Amygdala (tissue), 56 donors: ENCODE measurements around the gene GPRC5D.

Experiments
- DNase-seq, 56 donors: peaks; one replicate each; lab custom pipeline; 2025; lab: John Stamatoyannopoulos, UW

The GPRC5D gene

DNA sequence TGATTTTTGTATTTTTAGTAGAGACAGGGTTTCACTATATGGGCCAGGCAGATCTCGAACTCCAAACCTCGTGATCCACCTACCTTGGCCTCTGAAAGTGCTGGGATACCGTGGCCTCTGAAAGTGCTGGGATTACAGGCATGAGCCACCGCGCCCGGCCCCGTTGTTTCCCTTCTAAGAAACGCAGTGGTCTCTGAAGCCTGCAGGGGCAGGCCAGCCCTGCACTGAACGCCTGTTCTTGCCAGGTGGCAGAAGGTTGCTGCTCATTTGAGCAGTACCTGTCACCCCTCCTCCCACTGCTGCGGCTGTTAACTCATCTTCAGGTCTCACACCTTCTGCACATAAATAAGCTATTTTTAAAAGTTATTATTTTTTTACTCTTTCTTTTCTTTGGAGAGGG lies 36.3 kb downstream of the GPRC5D start:
- DNase-seq: no peak

DNA sequence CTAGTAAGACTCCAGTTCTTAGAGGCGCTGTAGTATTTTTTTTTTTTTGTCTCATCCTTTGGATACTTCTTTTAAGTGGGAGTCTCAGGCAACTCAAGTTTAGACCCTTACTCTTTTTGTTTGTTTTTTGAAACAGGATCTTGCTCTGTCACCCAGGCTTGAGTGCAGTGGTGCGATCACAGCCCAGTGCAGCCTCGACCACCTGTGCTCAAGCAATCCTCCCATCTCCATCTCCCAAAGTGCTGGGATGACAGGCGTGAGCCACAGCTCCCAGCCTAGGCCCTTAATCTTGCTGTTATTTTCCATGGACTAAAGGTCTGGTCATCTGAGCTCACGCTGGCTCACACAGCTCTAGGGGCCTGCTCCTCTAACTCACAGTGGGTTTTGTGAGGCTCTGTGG lies 39.3 kb downstream of the GPRC5D start:
- no peak for DNase-seq

GRCh38 chr12:12909995-12910420 lies 42.0 kb downstream of the GPRC5D start:
- DNase-seq: no peak

- DNase-seq: no peak
Observed at GRCh38 chr12:12909228-12909994, 42.6 kb downstream of the GPRC5D start.

- no peak for DNase-seq
Observed at GRCh38 chr12:12908711-12909110, 43.3 kb downstream of the GPRC5D start.

DNA sequence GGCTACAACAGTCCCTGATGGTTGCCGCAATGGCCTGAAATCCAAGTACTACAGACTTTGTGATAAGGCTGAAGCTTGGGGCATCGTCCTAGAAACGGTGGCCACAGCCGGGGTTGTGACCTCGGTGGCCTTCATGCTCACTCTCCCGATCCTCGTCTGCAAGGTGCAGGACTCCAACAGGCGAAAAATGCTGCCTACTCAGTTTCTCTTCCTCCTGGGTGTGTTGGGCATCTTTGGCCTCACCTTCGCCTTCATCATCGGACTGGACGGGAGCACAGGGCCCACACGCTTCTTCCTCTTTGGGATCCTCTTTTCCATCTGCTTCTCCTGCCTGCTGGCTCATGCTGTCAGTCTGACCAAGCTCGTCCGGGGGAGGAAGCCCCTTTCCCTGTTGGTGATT lies 43.7 kb downstream of the GPRC5D start:
- no peak for DNase-seq

GRCh38 chr12:12907552-12907951 lies 44.4 kb downstream of the GPRC5D start:
- DNase-seq: no peak

- DNase-seq: no peak
Observed at GRCh38 chr12:12903642-12904609, 48.0 kb downstream of the GPRC5D start.

DNA sequence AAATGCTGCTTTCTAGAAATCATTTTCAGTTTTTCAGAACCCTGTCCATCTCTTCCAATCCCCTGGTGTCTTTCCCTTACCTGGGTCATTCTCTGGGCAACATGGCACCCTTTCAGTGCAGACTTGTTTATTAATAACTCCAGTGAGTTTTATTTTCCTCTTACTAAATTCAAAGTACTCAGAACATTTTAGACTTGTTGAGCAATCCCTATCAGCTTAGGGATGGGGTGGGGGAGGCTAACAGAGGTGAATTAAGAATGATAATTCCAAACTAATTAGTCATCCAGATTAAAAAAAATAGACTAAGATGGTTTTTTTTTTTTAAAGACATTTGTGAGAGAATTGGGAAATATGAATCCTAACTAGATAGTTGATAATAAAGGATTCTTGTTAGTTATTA lies 49.9 kb downstream of the GPRC5D start:
- no peak for DNase-seq

DNA sequence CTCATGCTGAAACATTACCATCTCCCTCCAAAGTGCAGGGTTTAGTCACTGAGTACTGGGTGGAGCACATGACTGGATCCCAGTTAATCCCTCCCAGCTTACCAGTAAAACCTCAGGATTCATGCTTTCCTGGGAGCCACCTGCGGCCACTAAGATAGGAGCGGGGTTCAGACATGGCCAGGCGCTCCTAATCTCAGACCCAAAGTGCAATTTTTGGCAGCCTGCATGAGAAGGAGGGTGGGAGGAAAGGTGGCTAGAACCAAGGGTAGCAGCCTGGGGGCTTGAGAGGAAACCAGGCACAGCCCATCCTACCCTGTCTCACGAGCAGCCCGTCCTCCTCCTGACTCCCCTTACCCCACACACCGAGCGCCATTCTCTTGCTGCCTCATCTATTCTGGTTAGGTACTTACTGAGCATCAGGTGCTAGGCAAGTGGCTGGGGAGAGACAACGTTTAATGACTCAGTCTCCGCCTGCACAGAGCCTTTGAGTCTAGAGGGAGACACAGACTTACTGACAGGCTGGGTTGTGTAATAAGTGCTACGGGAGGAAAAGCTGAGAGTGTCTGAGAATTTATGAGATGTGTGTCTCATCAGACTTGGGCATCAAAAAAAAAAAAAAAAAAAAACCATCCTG lies 50.7 kb downstream of the GPRC5D start:
- peak in 12 of 56 donors; percentile 8 to 58 (median 16) for DNase-seq

GRCh38 chr12:12900786-12901157 lies 51.2 kb downstream of the GPRC5D start:
- DNase-seq: no peak

- peak in 9 of 56 donors; percentile 4 to 58 (median 26) for DNase-seq
Observed at GRCh38 chr12:12899530-12900380, 52.2 kb downstream of the GPRC5D start.

- DNase-seq: no peak
Observed at GRCh38 chr12:12898911-12899511, 53.0 kb downstream of the GPRC5D start.

GRCh38 chr12:12898136-12898717 lies 53.7 kb downstream of the GPRC5D start:
- DNase-seq: no peak

DNA sequence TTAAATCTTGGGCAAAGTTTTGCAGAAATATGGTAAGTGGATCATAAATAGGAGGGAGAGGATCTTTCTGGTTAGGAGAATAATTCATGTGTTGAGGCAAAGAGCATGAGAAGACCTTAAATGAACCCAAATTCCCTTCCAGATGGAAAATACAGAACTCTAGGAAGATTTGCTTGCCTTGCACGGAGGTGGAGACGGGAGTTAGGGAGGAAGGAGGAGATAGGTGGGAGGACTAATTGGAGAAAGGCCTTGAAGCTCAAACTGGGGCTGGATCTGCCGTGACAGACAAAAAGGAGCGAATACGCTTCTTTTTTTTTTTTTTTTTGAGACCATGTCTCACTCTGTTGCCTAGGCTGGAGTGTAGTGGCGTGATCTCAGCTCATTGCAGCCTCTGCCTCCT lies 54.7 kb downstream of the GPRC5D start:
- DNase-seq: no peak

GRCh38 chr12:12896260-12896659 lies 55.7 kb downstream of the GPRC5D start:
- DNase-seq: no peak

GRCh38 chr12:12893438-12893837 lies 58.5 kb downstream of the GPRC5D start:
- DNase-seq: no peak

- no peak for DNase-seq
Observed at GRCh38 chr12:12892681-12893141, 59.3 kb downstream of the GPRC5D start.

- DNase-seq: no peak
Observed at GRCh38 chr12:12891881-12892355, 60.1 kb downstream of the GPRC5D start.
